ENCODE measurements around the gene TINAGL1. TPM values are rescaled to one million over a fixed set of nuclear protein-coding genes. Genes with fewer than 3 reads are reported as not detected.

Gene TINAGL1
- total RNA-seq, 1 experiment from 2014 or later, result 2.5 TPM

GRCh38 chr1:31623365-31623764 is 47.0 kb downstream of the TINAGL1 start:
- no peak overlapping the region for H3K4me2 ChIP-seq (ENCODE audit: insufficient read depth, insufficient read length, low read length)
- H3K27me3 ChIP-seq (ENCODE audit: insufficient read depth, low read length), result no peaks in the 10 kb centered on the region
- TF ChIP-seq, protein P1, sequence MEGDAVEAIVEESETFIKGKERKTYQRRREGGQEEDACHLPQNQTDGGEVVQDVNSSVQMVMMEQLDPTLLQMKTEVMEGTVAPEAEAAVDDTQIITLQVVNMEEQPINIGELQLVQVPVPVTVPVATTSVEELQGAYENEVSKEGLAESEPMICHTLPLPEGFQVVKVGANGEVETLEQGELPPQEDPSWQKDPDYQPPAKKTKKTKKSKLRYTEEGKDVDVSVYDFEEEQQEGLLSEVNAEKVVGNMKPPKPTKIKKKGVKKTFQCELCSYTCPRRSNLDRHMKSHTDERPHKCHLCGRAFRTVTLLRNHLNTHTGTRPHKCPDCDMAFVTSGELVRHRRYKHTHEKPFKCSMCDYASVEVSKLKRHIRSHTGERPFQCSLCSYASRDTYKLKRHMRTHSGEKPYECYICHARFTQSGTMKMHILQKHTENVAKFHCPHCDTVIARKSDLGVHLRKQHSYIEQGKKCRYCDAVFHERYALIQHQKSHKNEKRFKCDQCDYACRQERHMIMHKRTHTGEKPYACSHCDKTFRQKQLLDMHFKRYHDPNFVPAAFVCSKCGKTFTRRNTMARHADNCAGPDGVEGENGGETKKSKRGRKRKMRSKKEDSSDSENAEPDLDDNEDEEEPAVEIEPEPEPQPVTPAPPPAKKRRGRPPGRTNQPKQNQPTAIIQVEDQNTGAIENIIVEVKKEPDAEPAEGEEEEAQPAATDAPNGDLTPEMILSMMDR (conservative IDR thresholded peaks at IDR 0.05), result no peak
- no peak overlapping the region for H3K23ac ChIP-seq (ENCODE audit: insufficient read length, low read depth, low read length)
- H3K79me1 ChIP-seq (ENCODE audit: insufficient read depth, low read depth, low read length, poor library complexity, severe bottlenecking), result no peaks in the 10 kb centered on the region
- H3K18ac ChIP-seq (ENCODE audit: insufficient read length, low read depth, low read length), result no peak overlapping the region
- DNase-seq, result no peak
- peaks cover 2% of the 10 kb centered on the region for H4K20me1 ChIP-seq (ENCODE audit: control insufficient read depth, insufficient read depth, insufficient read length)
- no peak overlapping the region for H2AK5ac ChIP-seq (ENCODE audit: insufficient read length, low read length)
- Mint-ChIP-seq H3K9me3 (no peaks in the 10 kb centered on the region), H3K4me1 (peaks cover 7 to 18% of the 10 kb centered on the region in 2 experiments), H3K27me3 (ENCODE audit: low read depth) (peaks cover 13% of the 10 kb centered on the region), H3K36me3 (ENCODE audit: insufficient read depth in 1 of 3, low read depth in 3 of 3) (peaks cover 0 to 5% (median 0%) of the 10 kb centered on the region in 3 experiments; a peak in 3 of 7 replicates), H3K27ac (no peak overlapping the region; a peak in 1 of 7 replicates), H3K4me3 (no peak overlapping the region)
- H3K23me2 ChIP-seq (ENCODE audit: insufficient read length, low read depth, low read length, poor library complexity, severe bottlenecking), result no peaks in the 10 kb centered on the region
- no peak overlapping the region for H3K56ac ChIP-seq (ENCODE audit: insufficient read length, low read depth, low read length)
- no peak overlapping the region for H4K5ac ChIP-seq (ENCODE audit: insufficient read length, low read depth, low read length)
- no peaks in the 10 kb centered on the region for H3K79me2 ChIP-seq (ENCODE audit: insufficient read depth, low read length)
- no peak overlapping the region for H2AFZ ChIP-seq (ENCODE audit: low read length)
- no peak overlapping the region for H2BK5ac ChIP-seq (ENCODE audit: insufficient read length, low read length)
- no peak overlapping the region for H3K4ac ChIP-seq (ENCODE audit: low read depth, low read length)
- no peaks in the 10 kb centered on the region for H3K4me1 ChIP-seq (ENCODE audit: insufficient read depth, low read length)
- H3K9ac ChIP-seq (ENCODE audit: extremely low read depth, insufficient read length, low read length), result no peak overlapping the region
- no peak overlapping the region for H2BK15ac ChIP-seq (ENCODE audit: low read depth, low read length)
- H3K27ac ChIP-seq (ENCODE audit: insufficient read length, low read depth, low read length), result no peak overlapping the region
- no peak overlapping the region for H2BK12ac ChIP-seq (ENCODE audit: insufficient read length, low read depth, low read length)
- H3K14ac ChIP-seq (ENCODE audit: insufficient read depth, low read length), result no peak overlapping the region
- no peak overlapping the region for H2BK20ac ChIP-seq (ENCODE audit: low read depth, low read length, poor library complexity, severe bottlenecking)
- no peak overlapping the region for H4K8ac ChIP-seq (replicated peaks; ENCODE audit: insufficient read length, low read depth, low read length)
- H2BK120ac ChIP-seq (ENCODE audit: low read depth, low read length, poor library complexity, severe bottlenecking), result no peak overlapping the region
- H3K9me3 ChIP-seq (ENCODE audit: control insufficient read depth, low read depth, low read length), result no peaks in the 10 kb centered on the region
- WGBS (ENCODE audit: extremely low coverage, insufficient read length, low lambda C conversion rate), result no CpG with 5 or more reads among the region's 12 CpGs
- no peak overlapping the region for H3T11ph ChIP-seq (ENCODE audit: low read length)
- no peak overlapping the region for H4K91ac ChIP-seq (ENCODE audit: insufficient read length, low read depth, low read length)

Data from H9 (cell line).